PC-9 (cell line): Measurements from ENCODE around the gene TFB2M.

Experiments used
- CTCF ChIP-seq: fragments of 200-600 bp; sonication (generic); conservative IDR thresholded peaks from 2 replicates; pipeline ENCODE4 v1.6.1; 2017; ENCODE audit warnings: mixed run types, antibody characterized with exemption, mild to moderate bottlenecking, moderate library complexity
- EZH2 ChIP-seq: fragments of 200-600 bp; sonication (generic); IDR thresholded peaks from 2 replicates; pipeline ENCODE4 v1.8.0; 2017; ENCODE audit warnings: antibody characterized with exemption, low read depth

GRCh38 chr1:246591504-246591903 is 25.4 kb upstream of the TFB2M start:
- no peak for TF ChIP-seq CTCF
- no peak for TF ChIP-seq EZH2
